ENCODE data around the gene POLE4. TPM values are rescaled to one million over a fixed set of nuclear protein-coding genes. Genes with fewer than 3 reads are reported as not detected.

The POLE4 gene
- total and polyA plus RNA-seq, 7 donors, result 26.7 to 147 (median 51.7) TPM

DNA sequence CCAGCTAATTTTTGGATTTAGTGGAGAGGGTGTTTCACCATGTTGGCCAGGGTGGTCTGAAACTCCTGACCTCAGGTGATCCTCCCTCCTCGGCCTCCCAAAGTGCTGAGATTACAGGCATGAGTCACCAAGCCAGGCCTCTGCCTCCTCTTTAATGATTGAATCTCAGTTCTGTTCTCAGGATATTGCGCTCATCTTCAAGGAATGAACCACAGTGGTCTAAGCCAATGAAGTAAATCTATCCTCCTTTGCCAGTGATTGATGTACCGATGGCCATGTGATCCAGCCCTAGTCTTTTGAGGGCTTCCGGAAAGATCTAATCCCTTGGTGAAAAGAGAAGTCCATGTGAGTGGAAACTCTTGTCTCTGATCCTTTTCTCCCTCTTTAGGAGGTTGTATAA is 48.6 kb downstream of the POLE4 start:
- intact Hi-C loops (cut with DNase I), result no loop called here
- H3K9me3 ChIP-seq, result no peaks in the 10 kb centered on the region
- DNase-seq, result no peak
- no peaks in the 10 kb centered on the region for H3K4me1 ChIP-seq
- H3K36me3 ChIP-seq, result no peaks in the 10 kb centered on the region
- H3K4me3 ChIP-seq, result no peak overlapping the region
- WGBS, 2 donors, result 95 to 98% methylated on average over 4 of the region's 4 CpGs
- H3K27me3 ChIP-seq, result no peaks in the 10 kb centered on the region
- H3K27ac ChIP-seq, result no peak overlapping the region
- TF ChIP-seq, protein P1, sequence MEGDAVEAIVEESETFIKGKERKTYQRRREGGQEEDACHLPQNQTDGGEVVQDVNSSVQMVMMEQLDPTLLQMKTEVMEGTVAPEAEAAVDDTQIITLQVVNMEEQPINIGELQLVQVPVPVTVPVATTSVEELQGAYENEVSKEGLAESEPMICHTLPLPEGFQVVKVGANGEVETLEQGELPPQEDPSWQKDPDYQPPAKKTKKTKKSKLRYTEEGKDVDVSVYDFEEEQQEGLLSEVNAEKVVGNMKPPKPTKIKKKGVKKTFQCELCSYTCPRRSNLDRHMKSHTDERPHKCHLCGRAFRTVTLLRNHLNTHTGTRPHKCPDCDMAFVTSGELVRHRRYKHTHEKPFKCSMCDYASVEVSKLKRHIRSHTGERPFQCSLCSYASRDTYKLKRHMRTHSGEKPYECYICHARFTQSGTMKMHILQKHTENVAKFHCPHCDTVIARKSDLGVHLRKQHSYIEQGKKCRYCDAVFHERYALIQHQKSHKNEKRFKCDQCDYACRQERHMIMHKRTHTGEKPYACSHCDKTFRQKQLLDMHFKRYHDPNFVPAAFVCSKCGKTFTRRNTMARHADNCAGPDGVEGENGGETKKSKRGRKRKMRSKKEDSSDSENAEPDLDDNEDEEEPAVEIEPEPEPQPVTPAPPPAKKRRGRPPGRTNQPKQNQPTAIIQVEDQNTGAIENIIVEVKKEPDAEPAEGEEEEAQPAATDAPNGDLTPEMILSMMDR (IDR thresholded peaks at IDR 0.05), result no peak
- TF ChIP-seq POLR2AphosphoS5 (IDR thresholded peaks at IDR 0.05) (no peak), EP300 (IDR thresholded peaks at IDR 0.05) (no peak), POLR2A (IDR thresholded peaks at IDR 0.05) (no peak)

DNA sequence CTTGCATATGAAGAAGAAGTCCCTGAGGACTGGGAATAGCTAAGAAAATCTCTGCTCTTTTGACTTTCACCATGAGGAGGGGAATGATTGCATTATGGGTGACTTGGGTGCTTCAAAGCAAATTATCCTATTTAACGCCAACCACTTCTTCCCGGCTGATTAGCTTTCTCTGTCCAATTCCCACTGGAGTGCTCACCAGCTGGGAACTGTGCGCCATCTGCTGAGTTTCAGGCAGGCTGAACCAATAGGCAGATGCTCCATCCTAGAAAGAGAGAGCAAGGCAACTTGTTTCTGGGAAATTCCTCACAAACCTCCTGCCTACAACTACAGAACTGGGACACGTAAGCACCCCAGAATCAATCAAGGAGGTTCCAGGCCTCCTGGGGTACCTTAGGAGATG is 49.4 kb downstream of the POLE4 start:
- 94 to 97% methylated on average over 4 of the region's 4 CpGs for WGBS, 2 donors
- intact Hi-C loops (cut with DNase I), result no loop called here
- Histone ChIP-seq H3K27ac (no peak overlapping the region), H3K4me3 (no peak overlapping the region), H3K9me3 (no peaks in the 10 kb centered on the region), H3K36me3 (no peaks in the 10 kb centered on the region), H3K27me3 (no peaks in the 10 kb centered on the region), H3K4me1 (no peaks in the 10 kb centered on the region)
- TF ChIP-seq EP300 (IDR thresholded peaks at IDR 0.05) (no peak), POLR2A (IDR thresholded peaks at IDR 0.05) (no peak), POLR2AphosphoS5 (IDR thresholded peaks at IDR 0.05) (no peak)
- TF ChIP-seq, protein P1 (IDR thresholded peaks at IDR 0.05), result no peak
- DNase-seq, result no peak

DNA sequence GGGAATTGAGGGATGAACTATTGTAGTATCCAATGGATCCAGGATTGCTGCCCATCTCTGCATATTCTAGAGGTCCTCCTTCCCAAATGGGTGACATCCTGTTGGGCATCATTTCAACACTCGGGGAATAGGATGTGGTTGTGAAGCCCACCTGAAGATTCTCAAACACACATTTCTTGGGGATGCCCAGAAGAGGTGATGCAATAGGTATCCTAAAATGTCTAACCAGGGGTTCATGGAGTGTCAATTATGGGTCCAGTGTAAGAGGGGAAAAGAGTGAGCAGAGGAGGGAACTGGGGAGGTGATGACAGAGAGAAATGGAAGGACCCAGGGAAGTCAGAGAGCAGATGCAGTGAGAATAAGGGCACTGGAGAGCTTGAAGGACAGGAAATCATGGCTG is 52.1 kb downstream of the POLE4 start:
- no peak overlapping the region for H3K27ac ChIP-seq
- no peaks in the 10 kb centered on the region for H3K27me3 ChIP-seq
- no peak overlapping the region for H3K4me3 ChIP-seq
- no peaks in the 10 kb centered on the region for H3K4me1 ChIP-seq
- no peaks in the 10 kb centered on the region for H3K36me3 ChIP-seq
- no peak for DNase-seq
- TF ChIP-seq, protein P1 (IDR thresholded peaks at IDR 0.05), result no peak
- TF ChIP-seq POLR2AphosphoS5 (IDR thresholded peaks at IDR 0.05) (no peak), EP300 (IDR thresholded peaks at IDR 0.05) (no peak), POLR2A (IDR thresholded peaks at IDR 0.05) (no peak)
- WGBS, 2 donors, result 90 to 93% methylated on average over 1 of the region's 1 CpG
- H3K9me3 ChIP-seq, result no peaks in the 10 kb centered on the region
- intact Hi-C loops (cut with DNase I), result no loop called here

DNA sequence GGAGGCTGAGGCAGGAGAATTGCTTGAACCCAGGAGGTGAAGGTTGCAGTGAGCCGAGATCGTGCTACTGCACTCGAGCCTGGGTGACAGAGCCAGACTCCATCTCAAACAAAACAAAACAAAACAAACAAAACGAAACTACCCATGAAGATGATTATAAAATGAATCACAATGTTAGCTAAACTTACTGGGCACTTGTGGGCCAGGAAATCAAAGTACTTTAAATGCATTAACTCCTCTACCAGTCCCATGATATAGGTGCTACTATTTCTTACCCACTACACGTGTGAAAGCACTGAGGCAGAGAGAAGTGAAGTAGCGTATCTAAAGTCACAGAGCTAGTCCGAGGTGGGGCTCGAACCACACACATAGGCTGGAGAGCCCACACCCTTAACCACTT is 53.6 kb downstream of the POLE4 start:
- Histone ChIP-seq H3K27me3 (no peaks in the 10 kb centered on the region), H3K27ac (no peak overlapping the region), H3K4me1 (no peaks in the 10 kb centered on the region), H3K36me3 (no peaks in the 10 kb centered on the region), H3K9me3 (no peaks in the 10 kb centered on the region), H3K4me3 (no peak overlapping the region)
- TF ChIP-seq POLR2A (IDR thresholded peaks at IDR 0.05) (no peak), POLR2AphosphoS5 (IDR thresholded peaks at IDR 0.05) (no peak), EP300 (IDR thresholded peaks at IDR 0.05) (no peak)
- TF ChIP-seq, protein P1 (IDR thresholded peaks at IDR 0.05), result no peak
- intact Hi-C loops (cut with DNase I), result no loop called here
- no peak for DNase-seq
- 66 to 77% methylated on average over 8 of the region's 8 CpGs for WGBS, 2 donors

DNA sequence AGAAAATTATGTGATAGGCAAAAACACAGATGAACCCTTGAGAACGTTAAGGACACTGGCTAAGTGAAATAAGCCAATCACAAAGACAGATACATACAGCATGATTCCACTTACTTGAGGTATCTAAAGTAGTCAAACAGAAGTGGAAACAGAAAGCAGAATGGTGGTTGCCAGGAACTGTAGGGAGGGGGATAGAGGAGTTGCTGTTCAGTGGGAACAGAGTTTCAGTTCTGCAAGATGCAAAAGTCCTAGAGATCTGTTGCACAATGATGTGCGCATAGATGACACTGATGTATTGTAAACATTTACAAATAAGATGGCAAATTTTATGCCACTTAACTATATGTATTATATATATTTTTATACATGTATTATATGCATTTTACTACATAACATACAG is 59.7 kb downstream of the POLE4 start:
- no peaks in the 10 kb centered on the region for H3K36me3 ChIP-seq
- no peaks in the 10 kb centered on the region for H3K27me3 ChIP-seq
- 87 to 90% methylated on average over 2 of the region's 2 CpGs for WGBS, 2 donors
- intact Hi-C loops (cut with DNase I), result no loop called here
- no peak overlapping the region for H3K27ac ChIP-seq
- no peaks in the 10 kb centered on the region for H3K9me3 ChIP-seq
- no peak overlapping the region for H3K4me3 ChIP-seq
- H3K4me1 ChIP-seq, result no peaks in the 10 kb centered on the region
- no peak for TF ChIP-seq EP300 (IDR thresholded peaks at IDR 0.05)
- TF ChIP-seq, protein P1 (IDR thresholded peaks at IDR 0.05), result no peak
- TF ChIP-seq POLR2AphosphoS5 (IDR thresholded peaks at IDR 0.05), result no peak
- no peak for TF ChIP-seq POLR2A (IDR thresholded peaks at IDR 0.05)
- DNase-seq, result no peak
